Measurements from ENCODE around the gene ZC3H7B. TPM values are rescaled to one million over a fixed set of nuclear protein-coding genes. Genes with fewer than 3 reads are reported as not detected.

ZC3H7B gene
- total RNA-seq, 1 experiment from 2014 or later: 42.0 TPM

GRCh38 chr22:41263704-41264103, 37.6 kb upstream of the ZC3H7B start:
- ChIA-PET RAD21 (ENCODE audit: low non-redundant PET in 1 of 2, low total read pairs in 2 of 2, uncharacterized antibody in 2 of 2, unreplicated experiment in 2 of 2) (no interaction called here), POLR2A (interaction anchor here (1.1 kb wide), 1 partner anchor 11 kb away, joined by 3 read pairs; no protein-coding TSS in a partner anchor), CTCF (interaction anchor here (1.1 kb wide), 1 partner anchor 254 kb away, joined by 3 read pairs; no protein-coding TSS in a partner anchor)
- Histone ChIP-seq H3K4me3 (replicated peaks in 1 of 2; ENCODE audit: low read depth in 1 of 2, low read length in 2 of 2) (no peak overlapping the region), H3K9me2 (ENCODE audit: insufficient read depth) (no peaks in the 10 kb centered on the region), H3K27ac (ENCODE audit: low read depth, low read length) (no peak overlapping the region), H3K79me2 (ENCODE audit: insufficient read depth, low read length) (peaks cover 73% of the 10 kb centered on the region; the same call in 1 of the 2 replicates), H3K27me3 (ENCODE audit: insufficient read depth, low read length) (no peaks in the 10 kb centered on the region), H3K4me1 (ENCODE audit: control insufficient read depth in 1 of 2, insufficient read depth in 2 of 2, low read length in 2 of 2) (no peaks in the 10 kb centered on the region), H4K20me1 (ENCODE audit: insufficient read depth) (no peaks in the 10 kb centered on the region), H3K4me2 (ENCODE audit: low read length) (no peak overlapping the region), H3K36me3 (ENCODE audit: control insufficient read depth in 1 of 2, insufficient read depth in 2 of 2, low read length in 2 of 2) (peaks cover 65 to 86% of the 10 kb centered on the region in 2 experiments), H2AFZ (ENCODE audit: low read depth, low read length, poor library complexity, severe bottlenecking) (no peak overlapping the region), H3K9ac (ENCODE audit: low read length) (no peak overlapping the region), H3K9me3 (ENCODE audit: control insufficient read depth in 1 of 2, insufficient read depth in 1 of 2, low read depth in 1 of 2, low read length in 2 of 2) (no peaks in the 10 kb centered on the region)
- DNase-seq (ENCODE audit: low read depth, low spot score): no peak
- intact Hi-C loops (cut with micrococcal nuclease): no loop called here
- ATAC-seq: no peak; the same call in 1 of the 2 replicates
- no TSS peak for BruUV-seq (replicated peaks)
- TF ChIP-seq RAD21 (IDR thresholded peaks at IDR 0.05; ENCODE audit: low read depth) (no peak), YY1 (IDR thresholded peaks at IDR 0.05; ENCODE audit: extremely low read depth, insufficient replicate concordance, low read depth, low read length) (no peak), CTCF (IDR thresholded peaks at IDR 0.05 in 2 of 3, conservative IDR thresholded peaks at IDR 0.05 in 1 of 3; ENCODE audit: borderline replicate concordance in 1 of 3, insufficient read depth in 1 of 3, low read depth in 2 of 3, low read length in 2 of 3) (no peak), ELF1 (IDR thresholded peaks at IDR 0.05; ENCODE audit: borderline replicate concordance, low read depth) (no peak), ZNF274 (IDR thresholded peaks at IDR 0.05; ENCODE audit: low read depth, low read length) (no peak), POLR2AphosphoS5 (IDR thresholded peaks at IDR 0.05; ENCODE audit: low read depth, low read length) (no peak), EZH2 (IDR thresholded peaks at IDR 0.05) (no peak), SRF (IDR thresholded peaks at IDR 0.05; ENCODE audit: low read depth) (no peak), SIN3A (IDR thresholded peaks at IDR 0.05; ENCODE audit: low read depth) (no peak), EZH2phosphoT487 (IDR thresholded peaks at IDR 0.05; ENCODE audit: borderline replicate concordance) (no peak), POLR2A (IDR thresholded peaks at IDR 0.05; ENCODE audit: borderline replicate concordance, extremely low read depth, insufficient read depth, insufficient read length) (no peak), EGR1 (IDR thresholded peaks at IDR 0.05; ENCODE audit: low read depth) (no peak), ZFX (IDR thresholded peaks at IDR 0.05) (no peak), FOSL1 (IDR thresholded peaks at IDR 0.05; ENCODE audit: low read depth) (no peak), TCF7L2 (IDR thresholded peaks at IDR 0.05; ENCODE audit: borderline replicate concordance, extremely low read depth, insufficient read depth, insufficient read length) (no peak), SP1 (IDR thresholded peaks at IDR 0.05; ENCODE audit: low read depth) (no peak), CEBPB (IDR thresholded peaks at IDR 0.05; ENCODE audit: low read depth) (no peak)
- TF ChIP-seq, protein P1, sequence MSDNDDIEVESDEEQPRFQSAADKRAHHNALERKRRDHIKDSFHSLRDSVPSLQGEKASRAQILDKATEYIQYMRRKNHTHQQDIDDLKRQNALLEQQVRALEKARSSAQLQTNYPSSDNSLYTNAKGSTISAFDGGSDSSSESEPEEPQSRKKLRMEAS (IDR thresholded peaks at IDR 0.05): no peak

Measured in HCT116 (cell line).